H9 (cell line): ENCODE data around the gene KLC1. TPM values are rescaled to one million over a fixed set of nuclear protein-coding genes. Genes with fewer than 3 reads are reported as not detected.

ENCODE experiments used
- DNase-seq: peaks from one replicate; pipeline ENCODE4 v3.0.0-alpha.2; 2017
- H2AFZ ChIP-seq: one replicate; pipeline ENCODE4 v1.6.1; 2013; ENCODE audit warnings: mild to moderate bottlenecking, low read length, control low read depth, moderate library complexity
- H2AK5ac ChIP-seq: 2 replicates; pipeline ENCODE4 v1.6.1; 2013; ENCODE audit warnings: low read length, control low read depth, mixed read lengths; ENCODE audit not compliant: insufficient read length
- H2BK120ac ChIP-seq: one replicate; pipeline ENCODE4 v1.6.1; 2013; ENCODE audit warnings: low read depth, mild to moderate bottlenecking, low read length, control low read depth, inconsistent platforms; ENCODE audit not compliant: poor library complexity, severe bottlenecking
- H2BK12ac ChIP-seq: 2 replicates; pipeline ENCODE4 v1.6.1; 2013; ENCODE audit warnings: low read length, control low read depth, mixed read lengths, low read depth; ENCODE audit not compliant: insufficient read length
- H2BK15ac ChIP-seq: 2 replicates; pipeline ENCODE4 v1.6.1; 2013; ENCODE audit warnings: low read depth, low read length, control low read depth
- H2BK20ac ChIP-seq: one replicate; pipeline ENCODE4 v1.6.1; 2013; ENCODE audit warnings: low read depth, mild to moderate bottlenecking, low read length, control low read depth, inconsistent platforms; ENCODE audit not compliant: poor library complexity, severe bottlenecking
- H2BK5ac ChIP-seq: 2 replicates; pipeline ENCODE4 v1.6.1; 2013; ENCODE audit warnings: low read length, control low read depth, mixed read lengths; ENCODE audit not compliant: insufficient read length
- H3K14ac ChIP-seq: 2 replicates; pipeline ENCODE4 v1.6.1; 2013; ENCODE audit warnings: low read length, control low read depth; ENCODE audit not compliant: insufficient read depth
- H3K18ac ChIP-seq: 2 replicates; pipeline ENCODE4 v1.6.1; 2013; ENCODE audit warnings: low read depth, mild to moderate bottlenecking, mixed read lengths, low read length, control low read depth; ENCODE audit not compliant: insufficient read length
- H3K23ac ChIP-seq: 2 replicates; pipeline ENCODE4 v1.6.1; 2013; ENCODE audit warnings: low read length, control low read depth, mixed read lengths, low read depth; ENCODE audit not compliant: insufficient read length
- H3K23me2 ChIP-seq: 2 replicates; pipeline ENCODE4 v1.6.1; 2013; ENCODE audit warnings: low read depth, mild to moderate bottlenecking, mixed read lengths, low read length, control low read depth; ENCODE audit not compliant: insufficient read length, poor library complexity, severe bottlenecking
- H3K27ac ChIP-seq: 2 replicates; pipeline ENCODE4 v1.5.1; 2013; ENCODE audit warnings: low read length, control low read depth, mixed read lengths, low read depth; ENCODE audit not compliant: insufficient read length
- H3K27me3 ChIP-seq: 2 replicates; pipeline ENCODE4 v1.6.1; 2013; ENCODE audit warnings: low read length, control low read depth, inconsistent platforms; ENCODE audit not compliant: insufficient read depth
- H3K4ac ChIP-seq: 2 replicates; pipeline ENCODE4 v1.6.1; 2013; ENCODE audit warnings: low read depth, mild to moderate bottlenecking, control low read depth, inconsistent platforms, low read length, moderate library complexity
- H3K4me1 ChIP-seq: 2 replicates; pipeline ENCODE4 v1.6.1; 2013; ENCODE audit warnings: low read length, control low read depth, inconsistent platforms; ENCODE audit not compliant: insufficient read depth
- H3K4me2 ChIP-seq: 2 replicates; pipeline ENCODE4 v1.6.1; 2013; ENCODE audit warnings: low read length, control low read depth, mixed read lengths; ENCODE audit not compliant: insufficient read length, insufficient read depth
- H3K56ac ChIP-seq: 2 replicates; pipeline ENCODE4 v1.6.1; 2013; ENCODE audit warnings: low read depth, mild to moderate bottlenecking, mixed read lengths, low read length, control low read depth; ENCODE audit not compliant: insufficient read length
- H3K79me1 ChIP-seq: 2 replicates; pipeline ENCODE4 v1.6.1; 2013; ENCODE audit warnings: low read depth, mild to moderate bottlenecking, moderate library complexity, low read length, control low read depth, inconsistent platforms; ENCODE audit not compliant: insufficient read depth, poor library complexity, severe bottlenecking
- H3K79me2 ChIP-seq: 2 replicates; pipeline ENCODE4 v1.6.1; 2013; ENCODE audit warnings: low read length, control low read depth, inconsistent platforms; ENCODE audit not compliant: insufficient read depth
- H3K9ac ChIP-seq: 2 replicates; pipeline ENCODE4 v1.6.1; 2013; ENCODE audit warnings: low read length, control low read depth, mixed read lengths; ENCODE audit not compliant: insufficient read length; ENCODE audit errors: extremely low read depth
- H3K9me3 ChIP-seq: one replicate; pipeline ENCODE4 v1.6.1; 2013; ENCODE audit warnings: low read depth, low read length, inconsistent platforms; ENCODE audit not compliant: control insufficient read depth
- H3T11ph ChIP-seq: one replicate; pipeline ENCODE4 v1.6.1; 2013; ENCODE audit warnings: mild to moderate bottlenecking, low read length, control low read depth, inconsistent platforms
- H4K20me1 ChIP-seq: one replicate; pipeline ENCODE4 v1.6.1; 2013; ENCODE audit not compliant: control insufficient read depth, insufficient read length, insufficient read depth
- H4K5ac ChIP-seq: 2 replicates; pipeline ENCODE4 v1.6.1; 2013; ENCODE audit warnings: low read depth, mild to moderate bottlenecking, mixed read lengths, low read length, control low read depth; ENCODE audit not compliant: insufficient read length
- H4K8ac ChIP-seq: replicated peaks from 2 replicates; pipeline ENCODE4 v1.6.1; 2013; ENCODE audit warnings: low read length, control low read depth, mixed read lengths, low read depth; ENCODE audit not compliant: insufficient read length
- H4K91ac ChIP-seq: 2 replicates; pipeline ENCODE4 v1.6.1; 2013; ENCODE audit warnings: low read depth, mild to moderate bottlenecking, moderate library complexity, mixed read lengths, low read length, control low read depth; ENCODE audit not compliant: insufficient read length
- H3K27ac Mint-ChIP-seq, 3 experiments: 2 replicates in 2 of 3; 3 replicates in 1 of 3; pipeline ENCODE4 v1.8.0; 2020 to 2021; ENCODE audit warnings: mixed read lengths in 3 of 3, mild to moderate bottlenecking in 1 of 3, moderate library complexity in 1 of 3
- H3K27me3 Mint-ChIP-seq: 2 replicates; pipeline ENCODE4 v1.8.0; 2021; ENCODE audit warnings: low read depth, mild to moderate bottlenecking, moderate library complexity, mixed read lengths
- H3K36me3 Mint-ChIP-seq, 3 experiments: 2 replicates in 2 of 3; 3 replicates in 1 of 3; pipeline ENCODE4 v1.8.0; 2020 to 2021; ENCODE audit warnings: low read depth in 3 of 3, mixed read lengths in 3 of 3; ENCODE audit not compliant: insufficient read depth in 1 of 3
- H3K4me1 Mint-ChIP-seq, 2 experiments: 2 replicates each; pipeline ENCODE4 v1.8.0; 2020; ENCODE audit warnings: mixed read lengths in 2 of 2
- H3K4me3 Mint-ChIP-seq, 2 experiments: 2 replicates in 1 of 2; 3 replicates in 1 of 2; pipeline ENCODE4 v1.8.0; 2020 to 2021; ENCODE audit warnings: mild to moderate bottlenecking in 2 of 2, mixed read lengths in 2 of 2, moderate library complexity in 1 of 2
- H3K9me3 Mint-ChIP-seq, 2 experiments: 2 replicates in 1 of 2; 3 replicates in 1 of 2; pipeline ENCODE4 v1.8.0; 2020; ENCODE audit warnings: mild to moderate bottlenecking in 2 of 2, mixed read lengths in 2 of 2, moderate library complexity in 1 of 2
- CTCF ChIP-seq: fragments of 200-600 bp; sonication (generic); conservative IDR thresholded peaks from 3 replicates; pipeline ENCODE4 v1.8.0; 2021; ENCODE audit warnings: antibody characterized with exemption, mild to moderate bottlenecking
- WGBS: extraction: QIAGEN DNeasy Blood & Tissue Kit; methylation state at CpG from one replicate; pipeline ENCODE4 v1.1.7; 2013; ENCODE audit warnings: missing lambda C conversion rate, low lambda C conversion rate, mixed read lengths; ENCODE audit not compliant: insufficient read length; ENCODE audit errors: extremely low coverage; 5-methylcytosine and 5-hydroxymethylcytosine counted together
- total RNA-seq: library from RNA; stranded (reverse); gene quantifications from 2 replicates; pipeline ENCODE4 v1.2.1, GENCODE V29; 2021

Gene KLC1
- total RNA-seq, 1 experiment from 2014 or later: 143 TPM

- no peak overlapping the region for H3K56ac ChIP-seq
- Mint-ChIP-seq H3K4me1 (peaks cover 0 to 3% of the 10 kb centered on the region in 2 experiments; a peak in 1 of 4 replicates), H3K4me3 (no peak overlapping the region), H3K27ac (no peak overlapping the region), H3K27me3 (no peaks in the 10 kb centered on the region), H3K36me3 (peaks cover 2 to 47% (median 34%) of the 10 kb centered on the region in 3 experiments; a peak in 6 of 7 replicates), H3K9me3 (no peaks in the 10 kb centered on the region)
- no peak overlapping the region for H3K23ac ChIP-seq
- no peak overlapping the region for H2AK5ac ChIP-seq
- H3K27me3 ChIP-seq: no peaks in the 10 kb centered on the region
- no peak for DNase-seq
- H3K9me3 ChIP-seq: no peaks in the 10 kb centered on the region
- no peak overlapping the region for H3K18ac ChIP-seq
- H3K79me2 ChIP-seq: no peaks in the 10 kb centered on the region
- no CpG with 5 or more reads among the region's 9 CpGs for WGBS
- H4K20me1 ChIP-seq: peaks cover 3% of the 10 kb centered on the region
- no peaks in the 10 kb centered on the region for H3K23me2 ChIP-seq
- no peak overlapping the region for H2BK20ac ChIP-seq
- no peak overlapping the region for H2BK15ac ChIP-seq
- no peak overlapping the region for H3K9ac ChIP-seq
- H4K91ac ChIP-seq: no peak overlapping the region
- no peak overlapping the region for H3K4me2 ChIP-seq
- TF ChIP-seq CTCF: no peak
- no peak overlapping the region for H3K14ac ChIP-seq
- no peak overlapping the region for H3K4ac ChIP-seq
- no peaks in the 10 kb centered on the region for H3K79me1 ChIP-seq
- H2BK5ac ChIP-seq: no peak overlapping the region
- H3K4me1 ChIP-seq: no peaks in the 10 kb centered on the region
- H2AFZ ChIP-seq: no peak overlapping the region
- no peak overlapping the region for H4K8ac ChIP-seq
- no peak overlapping the region for H3T11ph ChIP-seq
- H2BK12ac ChIP-seq: no peak overlapping the region
- no peak overlapping the region for H4K5ac ChIP-seq
- H2BK120ac ChIP-seq: no peak overlapping the region
- no peak overlapping the region for H3K27ac ChIP-seq
Observed at GRCh38 chr14:103732868-103733620, 104.0 kb downstream of the KLC1 start.
